ENCODE measurements around the gene ORC3.

GRCh38 chr6:87663434-87663833, 73.5 kb downstream of the ORC3 start:
- TF ChIP-seq CTCF (IDR thresholded peaks at IDR 0.05) = no peak
- no peak for TF ChIP-seq POLR2A (IDR thresholded peaks at IDR 0.05)

Data from uterus (tissue), 2 donors.